Psoas muscle (tissue), 8 donors: ENCODE data around the gene TOE1. TPM values are rescaled to one million over a fixed set of nuclear protein-coding genes. Genes with fewer than 3 reads are reported as not detected.

ENCODE experiments used
- ATAC-seq, 4 donors: fragments of 200-7000 bp; cut with Tn5 transposase; one replicate each; pipeline ENCODE4 v1.9.1; 2020; ENCODE audit warnings: moderate library complexity in 3 of 4, mild to moderate bottlenecking in 2 of 4
- DNase-seq, 2 donors: peaks; one replicate each; pipeline ENCODE4 v3.0.0-alpha.2; 2020
- H3K27ac ChIP-seq: fragments of 200-600 bp; one replicate; pipeline ENCODE4 v1.8.0; 2022
- H3K27me3 ChIP-seq, 3 donors: fragments of 200-600 bp in 1 of 3; one replicate each; pipeline versions ENCODE4 v1.6.1 to v1.8.0; 2013 to 2022; ENCODE audit warnings: low read length in 2 of 3, mild to moderate bottlenecking in 2 of 3, moderate library complexity in 1 of 3; ENCODE audit not compliant: insufficient read depth in 3 of 3
- H3K36me3 ChIP-seq, 2 donors: fragments of 200-600 bp in 1 of 2; one replicate each; pipeline versions ENCODE4 v1.6.1 to v1.8.0; 2013 to 2022; ENCODE audit warnings: low read depth in 1 of 2, mild to moderate bottlenecking in 1 of 2, moderate library complexity in 1 of 2; ENCODE audit not compliant: insufficient read depth in 1 of 2
- H3K4me1 ChIP-seq: fragments of 200-600 bp; one replicate; pipeline ENCODE4 v1.8.0; 2022
- H3K4me3 ChIP-seq: fragments of 200-600 bp; one replicate; pipeline ENCODE4 v1.8.0; 2022; ENCODE audit warnings: mild to moderate bottlenecking
- H3K9me3 ChIP-seq: fragments of 200-600 bp; one replicate; pipeline ENCODE4 v1.8.0; 2022
- WGBS, 3 donors: extraction: QIAGEN DNeasy Blood & Tissue Kit; methylation state at CpG; one replicate each; pipeline versions ENCODE4 v1.1.6 to v1.1.7; 2013; 5-methylcytosine and 5-hydroxymethylcytosine counted together
- intact Hi-C, 2 donors: fragments of 100-400 bp; cut with DNase I; formaldehyde crosslinking; loops; one replicate each; pipeline versions ENCODE4 v1.11.0 to v1.14.2; 2022
- polyA plus RNA-seq, 3 donors: library from polyadenylated mRNA; stranded (reverse); fragments of 200-250 nt; gene quantifications; one replicate each; pipeline ENCODE4 v1.2.3, GENCODE V29; 2013
- total RNA-seq, 4 donors: library from RNA; stranded (reverse); fragmentation: NEBNext Ultra II Directional in 2 of 4; extraction: Animal tissue kit (Norgen Biotek cat#: 25700) in 2 of 4; gene quantifications; one replicate each; pipeline versions ENCODE4 v1.2.1 to v1.2.4, GENCODE V29; 2021 to 2023
- TF ChIP-seq, protein P1 (sequence below): fragments of 200-600 bp; IDR thresholded peaks from one replicate; pipeline ENCODE4 v1.8.0; 2022; ENCODE audit warnings: antibody characterized with exemption
- donor health status: healthy with polysubstance abuse.
- donor health status: DM: no; HTN: no; CAD: no; lungs with moderate emphysema.
- donor health status: Bipolar disorder and iron deficiency.
- donor health status: healthy.
- donor health status: DM: yes; HTN: yes; CAD: no.
- donor health status: DM: no; HTN: no; CAD: no.
- donor health status: DM: no; HTN: no; CAD: no.
- donor health status: DM: yes; HTN: yes; CAD: no.

TOE1 gene
- total and polyA plus RNA-seq, 7 donors: 2.7 to 6.7 (median 3.9) TPM

- Histone ChIP-seq H3K36me3 (no peaks in the 10 kb centered on the region), H3K27ac (no peak overlapping the region), H3K4me3 (no peak overlapping the region), H3K27me3 (no peaks in the 10 kb centered on the region), H3K4me1 (peaks cover 14% of the 10 kb centered on the region), H3K9me3 (no peaks in the 10 kb centered on the region)
- intact Hi-C loops: loop anchor here in 1 of 2 donors (5.0 kb wide), 1 partner anchor 190 kb away; no protein-coding TSS in a partner anchor
- DNase-seq (no peak), ATAC-seq (no peak)
- WGBS, 3 donors: 79 to 85% (median 81%) methylated on average over 3 of the region's 3 CpGs
- TF ChIP-seq, protein P1, sequence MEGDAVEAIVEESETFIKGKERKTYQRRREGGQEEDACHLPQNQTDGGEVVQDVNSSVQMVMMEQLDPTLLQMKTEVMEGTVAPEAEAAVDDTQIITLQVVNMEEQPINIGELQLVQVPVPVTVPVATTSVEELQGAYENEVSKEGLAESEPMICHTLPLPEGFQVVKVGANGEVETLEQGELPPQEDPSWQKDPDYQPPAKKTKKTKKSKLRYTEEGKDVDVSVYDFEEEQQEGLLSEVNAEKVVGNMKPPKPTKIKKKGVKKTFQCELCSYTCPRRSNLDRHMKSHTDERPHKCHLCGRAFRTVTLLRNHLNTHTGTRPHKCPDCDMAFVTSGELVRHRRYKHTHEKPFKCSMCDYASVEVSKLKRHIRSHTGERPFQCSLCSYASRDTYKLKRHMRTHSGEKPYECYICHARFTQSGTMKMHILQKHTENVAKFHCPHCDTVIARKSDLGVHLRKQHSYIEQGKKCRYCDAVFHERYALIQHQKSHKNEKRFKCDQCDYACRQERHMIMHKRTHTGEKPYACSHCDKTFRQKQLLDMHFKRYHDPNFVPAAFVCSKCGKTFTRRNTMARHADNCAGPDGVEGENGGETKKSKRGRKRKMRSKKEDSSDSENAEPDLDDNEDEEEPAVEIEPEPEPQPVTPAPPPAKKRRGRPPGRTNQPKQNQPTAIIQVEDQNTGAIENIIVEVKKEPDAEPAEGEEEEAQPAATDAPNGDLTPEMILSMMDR: no peak
These were observed 33.1 kb upstream of the TOE1 start for GRCh38 chr1:45306905-45307304.

GRCh38 chr1:45314266-45314665 lies 25.7 kb upstream of the TOE1 start:
- no peaks in the 10 kb centered on the region for H3K27me3 ChIP-seq
- no peak overlapping the region for H3K4me3 ChIP-seq
- no peaks in the 10 kb centered on the region for H3K4me1 ChIP-seq
- no peaks in the 10 kb centered on the region for H3K36me3 ChIP-seq
- no peak for ATAC-seq
- intact Hi-C loops: no loop called here
- H3K9me3 ChIP-seq: no peaks in the 10 kb centered on the region
- TF ChIP-seq, protein P1: no peak
- DNase-seq: no peak
- 83 to 90% (median 87%) methylated on average over 3 of the region's 3 CpGs for WGBS, 3 donors
- H3K27ac ChIP-seq: no peak overlapping the region

GRCh38 chr1:45317166-45317565 lies 22.8 kb upstream of the TOE1 start:
- TF ChIP-seq, protein P1: no peak
- ATAC-seq: no peak
- H3K36me3 ChIP-seq: no peaks in the 10 kb centered on the region
- no peak for DNase-seq
- no peaks in the 10 kb centered on the region for H3K4me1 ChIP-seq
- intact Hi-C loops: no loop called here
- 52 to 62% (median 59%) methylated on average over 4 of the region's 4 CpGs for WGBS, 3 donors
- no peaks in the 10 kb centered on the region for H3K27me3 ChIP-seq
- H3K4me3 ChIP-seq: no peak overlapping the region
- no peaks in the 10 kb centered on the region for H3K9me3 ChIP-seq
- no peak overlapping the region for H3K27ac ChIP-seq

GRCh38 chr1:45319761-45320160 lies 20.2 kb upstream of the TOE1 start:
- 78 to 87% (median 84%) methylated on average over 4 of the region's 4 CpGs for WGBS, 3 donors
- DNase-seq (no peak), ATAC-seq (no peak)
- no peak overlapping the region for H3K4me3 ChIP-seq
- no peaks in the 10 kb centered on the region for H3K27me3 ChIP-seq
- H3K9me3 ChIP-seq: no peaks in the 10 kb centered on the region
- H3K36me3 ChIP-seq: no peaks in the 10 kb centered on the region
- H3K4me1 ChIP-seq: no peaks in the 10 kb centered on the region
- intact Hi-C loops: no loop called here
- TF ChIP-seq, protein P1: no peak
- no peak overlapping the region for H3K27ac ChIP-seq

DNA sequence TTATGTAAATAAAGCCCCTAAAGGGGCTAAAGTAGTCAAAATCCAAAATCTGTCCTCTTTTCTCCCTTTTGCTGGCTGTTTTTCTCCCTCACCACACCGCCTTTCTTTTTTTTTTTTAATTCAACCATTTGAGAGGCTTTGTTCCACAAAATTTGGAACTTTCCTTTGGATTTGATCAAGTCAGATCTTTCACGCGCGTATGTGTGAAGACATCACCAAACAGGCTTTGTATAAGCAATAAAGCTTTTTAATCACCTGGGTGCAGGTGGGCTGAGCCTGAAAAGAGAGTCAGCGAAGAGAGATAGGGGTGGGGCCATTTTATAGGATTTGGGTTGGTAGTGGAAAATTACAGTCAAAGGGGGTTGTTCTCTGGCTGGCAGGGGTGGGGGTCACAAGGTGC lies 18.5 kb upstream of the TOE1 start:
- no peak for DNase-seq
- intact Hi-C loops: no loop called here
- TF ChIP-seq, protein P1: no peak

More for the DNA sequence above, 18.5 kb upstream of the TOE1 start:
- no peaks in the 10 kb centered on the region for H3K4me1 ChIP-seq
- ATAC-seq: no peak
- no peaks in the 10 kb centered on the region for H3K9me3 ChIP-seq
- WGBS, 3 donors: 86 to 89% (median 88%) methylated on average over 5 of the region's 5 CpGs
- H3K27ac ChIP-seq: no peak overlapping the region
- no peak overlapping the region for H3K4me3 ChIP-seq
- no peaks in the 10 kb centered on the region for H3K27me3 ChIP-seq
- H3K36me3 ChIP-seq: no peaks in the 10 kb centered on the region
